ENCODE data around the gene FHOD3.

- no peak for TF ChIP-seq POLR2AphosphoS5 (IDR thresholded peaks at IDR 0.05; ENCODE audit: low read depth)
- TF ChIP-seq, protein P1, sequence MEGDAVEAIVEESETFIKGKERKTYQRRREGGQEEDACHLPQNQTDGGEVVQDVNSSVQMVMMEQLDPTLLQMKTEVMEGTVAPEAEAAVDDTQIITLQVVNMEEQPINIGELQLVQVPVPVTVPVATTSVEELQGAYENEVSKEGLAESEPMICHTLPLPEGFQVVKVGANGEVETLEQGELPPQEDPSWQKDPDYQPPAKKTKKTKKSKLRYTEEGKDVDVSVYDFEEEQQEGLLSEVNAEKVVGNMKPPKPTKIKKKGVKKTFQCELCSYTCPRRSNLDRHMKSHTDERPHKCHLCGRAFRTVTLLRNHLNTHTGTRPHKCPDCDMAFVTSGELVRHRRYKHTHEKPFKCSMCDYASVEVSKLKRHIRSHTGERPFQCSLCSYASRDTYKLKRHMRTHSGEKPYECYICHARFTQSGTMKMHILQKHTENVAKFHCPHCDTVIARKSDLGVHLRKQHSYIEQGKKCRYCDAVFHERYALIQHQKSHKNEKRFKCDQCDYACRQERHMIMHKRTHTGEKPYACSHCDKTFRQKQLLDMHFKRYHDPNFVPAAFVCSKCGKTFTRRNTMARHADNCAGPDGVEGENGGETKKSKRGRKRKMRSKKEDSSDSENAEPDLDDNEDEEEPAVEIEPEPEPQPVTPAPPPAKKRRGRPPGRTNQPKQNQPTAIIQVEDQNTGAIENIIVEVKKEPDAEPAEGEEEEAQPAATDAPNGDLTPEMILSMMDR (conservative IDR thresholded peaks at IDR 0.05; ENCODE audit: low read depth in 2 of 2), result no peak
- TF ChIP-seq EZH2 (IDR thresholded peaks at IDR 0.05; ENCODE audit: low read depth, unreplicated experiment), result no peak
Observed at GRCh38 chr18:36811955-36812354, 514.4 kb downstream of the FHOD3 start.
